NCI-H774 (cell line): ENCODE results near the gene HDAC4.

Experiments
- DNase-seq: peaks from one replicate; lab custom pipeline; 2025; lab: John Stamatoyannopoulos, UW

HDAC4 gene

GRCh38 chr2:239202343-239202742, 198.5 kb downstream of the HDAC4 start:
- no peak for DNase-seq

DNA sequence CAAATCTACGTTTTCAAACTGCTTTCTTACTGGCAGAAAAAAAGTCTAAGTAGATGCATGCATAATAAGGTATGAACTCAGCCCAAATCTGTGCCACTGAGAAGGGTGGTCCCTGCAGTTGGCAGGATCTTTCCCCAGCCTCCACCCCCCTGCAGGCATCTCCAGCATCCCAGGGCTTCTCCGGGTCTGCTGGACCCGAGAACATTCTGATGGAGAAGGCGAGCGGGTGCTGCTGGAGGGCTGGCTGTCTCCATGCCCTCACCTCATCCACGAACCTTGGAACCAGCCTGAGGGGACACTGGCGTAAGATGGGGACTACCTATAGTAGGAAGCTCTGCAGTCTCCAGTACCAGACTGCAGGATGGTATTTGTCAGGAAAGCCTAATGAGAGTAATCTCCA, 198.9 kb downstream of the HDAC4 start:
- DNase-seq: no peak

GRCh38 chr2:239201531-239201876, 199.3 kb downstream of the HDAC4 start:
- DNase-seq: no peak

- DNase-seq: no peak
Observed at GRCh38 chr2:239200646-239201530, 199.9 kb downstream of the HDAC4 start.

DNA sequence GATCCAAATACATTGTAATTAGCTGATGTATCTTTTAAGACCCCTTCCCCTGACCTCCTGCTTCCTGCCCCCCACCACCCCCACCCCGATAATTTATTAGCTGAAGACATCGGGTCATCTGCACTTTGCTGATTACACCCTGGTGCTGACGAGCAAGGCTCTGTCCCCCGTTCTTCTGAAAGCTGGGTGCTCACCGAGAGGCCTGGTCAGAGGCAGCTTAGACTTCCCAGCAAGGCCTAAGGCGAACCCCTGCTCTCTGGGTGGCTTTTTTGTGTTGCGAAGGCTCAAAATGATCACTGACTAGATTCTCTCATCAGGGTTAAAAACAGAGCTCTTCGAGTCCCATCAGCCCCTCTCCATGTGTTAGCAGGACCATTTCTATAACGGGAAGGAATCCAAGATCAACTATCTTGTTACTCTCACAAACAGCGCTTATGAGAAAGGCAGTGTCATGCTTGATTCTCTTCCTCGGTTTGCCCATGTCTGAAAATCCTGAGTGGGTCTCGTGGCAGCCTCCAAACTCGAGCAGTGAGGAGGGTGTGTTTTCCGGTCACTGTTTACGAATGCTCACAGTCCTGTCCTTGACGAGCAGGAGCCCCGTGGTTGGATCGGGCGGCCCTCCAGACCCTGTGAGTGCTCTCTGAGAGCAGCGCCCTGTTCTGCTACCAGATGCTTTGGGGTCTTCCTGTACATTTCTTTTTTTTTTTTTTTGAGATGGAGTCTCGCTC, 201.6 kb downstream of the HDAC4 start:
- no peak for DNase-seq

GRCh38 chr2:239198221-239198620, 202.6 kb downstream of the HDAC4 start:
- DNase-seq: no peak

DNA sequence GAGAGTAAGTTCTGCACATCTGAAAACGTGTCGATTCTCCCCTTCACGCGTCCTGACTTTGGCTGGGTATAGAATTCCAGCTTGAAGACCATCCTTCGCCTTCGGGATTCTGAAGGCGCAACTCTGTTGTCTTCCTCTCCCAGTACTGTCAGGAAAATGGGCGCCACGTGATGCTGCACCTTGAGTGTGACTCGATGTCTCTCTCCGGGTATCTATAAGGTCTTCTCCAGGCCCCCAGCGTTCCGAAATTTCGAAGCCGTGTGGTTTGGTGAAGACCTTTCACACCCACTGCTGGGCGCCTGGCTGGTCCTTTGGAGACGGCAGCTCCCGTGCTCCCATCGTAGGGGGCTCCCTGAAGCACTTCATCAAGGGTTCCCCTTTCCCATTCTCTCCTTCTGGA, 203.7 kb downstream of the HDAC4 start:
- DNase-seq: no peak

DNA sequence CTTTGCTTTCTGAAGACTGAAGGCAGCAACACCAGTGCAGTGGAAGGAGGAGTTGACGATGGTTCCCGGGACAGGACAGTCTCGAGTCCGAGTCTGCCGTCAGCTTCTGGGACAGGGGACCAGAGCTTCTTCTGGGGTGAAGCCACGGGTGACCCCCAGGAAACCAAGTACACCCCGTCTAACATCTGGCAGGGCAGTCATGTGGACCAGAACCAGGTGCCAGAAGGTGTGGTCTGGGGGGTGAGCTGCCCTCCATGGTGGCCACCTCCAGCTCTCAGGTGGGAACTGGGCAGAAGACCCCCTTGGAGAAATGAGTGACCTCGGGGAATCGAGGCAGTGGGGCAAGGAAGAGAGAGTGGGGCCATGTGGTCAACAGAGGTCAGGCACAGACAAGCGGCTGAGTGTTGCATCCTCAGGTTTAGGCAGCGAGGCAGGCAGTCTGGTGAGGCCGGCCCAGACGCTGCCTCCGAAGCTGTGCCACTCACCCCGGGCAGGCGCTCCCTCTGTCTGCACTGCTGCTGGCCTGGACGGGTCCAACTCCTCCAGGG, 204.3 kb downstream of the HDAC4 start:
- no peak for DNase-seq

GRCh38 chr2:239195992-239196391, 204.8 kb downstream of the HDAC4 start:
- DNase-seq: no peak

GRCh38 chr2:239195318-239195871, 205.4 kb downstream of the HDAC4 start:
- DNase-seq: no peak

DNA sequence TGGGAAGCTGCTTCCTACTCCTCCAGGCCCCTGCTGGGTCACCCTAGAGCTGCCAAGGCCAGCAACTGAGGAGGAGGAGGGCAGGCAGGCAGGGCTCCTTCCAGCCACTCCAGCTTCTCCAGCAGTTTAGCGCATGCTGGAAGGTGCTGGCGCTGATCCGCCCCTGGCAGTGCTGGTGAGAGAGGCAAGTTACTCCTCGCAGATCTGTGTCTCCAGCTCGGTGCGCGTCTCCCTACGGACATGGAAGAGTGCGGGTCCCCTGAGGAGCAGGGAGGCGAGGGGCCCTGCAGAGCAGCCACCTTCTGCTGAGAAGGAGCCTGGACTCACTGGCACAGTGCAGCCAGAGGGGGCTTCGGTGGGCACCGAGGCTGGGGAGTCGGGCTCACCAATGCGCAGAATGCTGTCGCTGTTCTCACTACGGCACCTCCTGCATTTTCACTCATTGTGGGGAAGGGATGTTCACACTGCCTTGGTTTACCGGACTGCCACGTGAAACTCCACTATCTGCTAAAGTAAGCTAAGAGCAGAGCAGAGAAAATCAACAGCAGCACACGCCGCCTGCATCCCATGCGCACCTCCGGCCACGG, 206.0 kb downstream of the HDAC4 start:
- no peak for DNase-seq

- DNase-seq: no peak
Observed at GRCh38 chr2:239193925-239194677, 206.7 kb downstream of the HDAC4 start.

DNA sequence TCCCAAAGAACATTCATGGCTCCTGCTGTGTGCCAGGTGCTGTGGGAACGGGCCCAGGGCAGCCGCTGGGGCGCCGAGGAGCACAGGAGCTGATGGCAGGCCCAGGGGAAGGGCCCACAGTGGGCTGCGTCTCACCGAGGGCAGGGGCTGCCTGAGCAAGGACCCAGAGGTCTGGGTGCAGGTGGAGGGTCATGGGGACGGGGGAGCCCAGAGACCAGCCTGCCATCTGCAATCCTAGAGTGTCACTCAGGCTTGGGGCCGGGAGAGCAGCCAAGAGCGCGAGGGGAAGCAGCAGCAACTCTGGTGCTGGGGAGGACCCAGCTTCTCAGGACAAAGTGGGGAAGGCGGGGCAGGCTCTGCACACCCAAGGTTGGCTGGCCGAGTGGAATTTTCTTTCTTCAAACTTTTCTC, 207.4 kb downstream of the HDAC4 start:
- no peak for DNase-seq

DNA sequence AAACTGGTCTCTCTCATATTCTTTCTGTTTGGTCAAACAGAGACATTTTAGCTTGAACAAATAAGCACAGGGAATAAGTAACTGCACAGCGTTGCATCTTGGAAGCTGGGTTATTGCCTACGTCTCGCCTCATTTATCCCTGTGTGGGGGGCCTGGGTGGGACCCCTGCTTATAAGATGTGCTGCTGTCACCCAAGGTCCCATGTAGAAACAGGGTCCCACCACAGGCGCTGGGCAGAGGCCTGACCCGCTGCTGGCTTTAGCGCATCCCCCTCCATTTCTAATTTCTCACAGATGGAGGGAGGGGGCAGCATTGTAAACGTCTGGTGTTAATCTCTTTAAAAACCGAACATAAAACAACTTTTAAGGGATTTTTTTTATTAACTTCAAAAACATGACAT, 207.8 kb downstream of the HDAC4 start:
- DNase-seq: no peak

DNA sequence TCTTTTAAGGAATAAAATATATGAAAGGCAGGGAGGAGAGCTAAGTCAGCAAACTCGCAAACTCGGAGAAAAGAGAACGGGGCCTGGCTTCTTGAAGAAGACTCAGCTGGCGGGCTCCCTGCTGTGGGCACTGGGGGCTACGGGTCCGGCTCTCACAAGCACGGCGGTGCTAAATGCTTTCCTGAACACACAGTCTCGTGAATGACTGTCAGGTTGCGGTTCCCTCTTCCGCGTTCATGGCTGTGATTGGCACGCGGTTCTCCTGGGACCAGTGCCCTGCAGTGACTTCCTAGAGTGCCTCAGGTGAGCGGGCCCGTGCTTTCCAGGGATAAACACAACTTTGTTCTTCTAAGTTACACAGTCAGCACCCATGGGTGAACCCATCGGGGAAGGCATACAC, 208.4 kb downstream of the HDAC4 start:
- DNase-seq: no peak

DNA sequence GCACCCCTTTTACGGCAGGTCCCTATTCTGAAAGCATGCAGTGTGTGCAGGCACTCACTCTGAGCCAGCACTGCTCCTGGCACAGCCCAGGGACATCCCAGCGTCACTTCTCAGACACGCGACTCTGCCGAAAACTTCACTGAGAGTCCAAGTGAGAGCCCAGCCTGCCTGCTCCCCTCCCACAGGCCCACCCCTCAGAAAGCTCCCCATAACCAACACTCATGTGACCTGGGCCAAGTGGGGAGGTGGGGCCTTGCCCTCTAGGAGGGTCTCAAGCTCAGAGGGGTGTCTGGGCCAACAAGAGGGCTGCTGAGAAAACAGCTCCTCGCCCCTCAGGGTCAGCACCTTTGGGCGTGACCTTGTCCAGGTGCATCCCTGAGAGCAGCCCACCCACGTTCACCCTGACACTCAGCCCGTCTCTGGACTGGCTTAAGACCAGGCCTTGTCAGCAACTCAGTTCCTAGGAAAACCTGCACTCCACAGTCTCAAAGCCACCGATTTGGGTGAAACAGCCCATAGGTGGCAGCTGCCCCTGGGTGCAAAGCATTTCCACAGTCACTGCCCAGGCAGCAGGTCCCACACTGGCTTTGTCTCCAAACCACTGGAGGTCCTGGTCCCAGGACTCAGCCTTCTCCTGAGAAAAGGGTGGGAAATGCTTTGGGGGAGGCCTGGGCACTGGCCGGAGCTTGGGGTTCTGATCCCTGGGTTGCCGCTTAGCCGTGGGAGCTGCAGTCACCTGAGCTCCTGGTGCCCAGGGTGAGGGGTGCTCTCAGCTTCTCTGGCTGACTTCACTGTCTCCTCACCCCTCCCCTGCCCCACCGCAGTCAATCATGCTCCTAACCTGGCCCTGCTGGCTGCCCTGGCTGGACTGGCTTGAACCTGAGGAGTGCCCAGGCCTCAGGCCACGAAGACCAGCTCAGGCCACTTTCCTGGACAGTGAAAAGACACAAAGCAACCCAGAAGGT, 209.6 kb downstream of the HDAC4 start:
- no peak for DNase-seq

DNA sequence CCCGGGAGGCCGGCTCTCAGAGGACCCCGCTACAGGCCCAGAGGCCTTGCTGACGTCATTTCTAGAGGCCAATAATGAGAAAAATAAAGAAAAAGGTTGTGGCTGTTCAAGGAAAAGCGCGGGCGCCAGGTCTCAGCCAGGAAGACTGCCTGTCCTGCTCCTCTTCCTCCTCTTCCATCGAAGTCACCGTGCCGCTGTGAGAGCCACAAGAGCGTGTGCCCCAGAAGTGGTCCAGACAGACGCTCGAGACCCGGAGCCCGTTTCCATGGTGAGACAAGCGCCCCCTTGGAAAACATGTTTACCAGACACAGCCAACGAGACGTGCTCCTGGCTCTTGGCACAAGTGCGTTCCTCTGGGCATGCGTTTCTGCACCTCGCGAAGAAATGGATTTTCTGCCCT, 210.5 kb downstream of the HDAC4 start:
- no peak for DNase-seq

- DNase-seq: no peak
Observed at GRCh38 chr2:239189711-239190131, 211.1 kb downstream of the HDAC4 start.

- no peak for DNase-seq
Observed at GRCh38 chr2:239188536-239188935, 212.3 kb downstream of the HDAC4 start.

DNA sequence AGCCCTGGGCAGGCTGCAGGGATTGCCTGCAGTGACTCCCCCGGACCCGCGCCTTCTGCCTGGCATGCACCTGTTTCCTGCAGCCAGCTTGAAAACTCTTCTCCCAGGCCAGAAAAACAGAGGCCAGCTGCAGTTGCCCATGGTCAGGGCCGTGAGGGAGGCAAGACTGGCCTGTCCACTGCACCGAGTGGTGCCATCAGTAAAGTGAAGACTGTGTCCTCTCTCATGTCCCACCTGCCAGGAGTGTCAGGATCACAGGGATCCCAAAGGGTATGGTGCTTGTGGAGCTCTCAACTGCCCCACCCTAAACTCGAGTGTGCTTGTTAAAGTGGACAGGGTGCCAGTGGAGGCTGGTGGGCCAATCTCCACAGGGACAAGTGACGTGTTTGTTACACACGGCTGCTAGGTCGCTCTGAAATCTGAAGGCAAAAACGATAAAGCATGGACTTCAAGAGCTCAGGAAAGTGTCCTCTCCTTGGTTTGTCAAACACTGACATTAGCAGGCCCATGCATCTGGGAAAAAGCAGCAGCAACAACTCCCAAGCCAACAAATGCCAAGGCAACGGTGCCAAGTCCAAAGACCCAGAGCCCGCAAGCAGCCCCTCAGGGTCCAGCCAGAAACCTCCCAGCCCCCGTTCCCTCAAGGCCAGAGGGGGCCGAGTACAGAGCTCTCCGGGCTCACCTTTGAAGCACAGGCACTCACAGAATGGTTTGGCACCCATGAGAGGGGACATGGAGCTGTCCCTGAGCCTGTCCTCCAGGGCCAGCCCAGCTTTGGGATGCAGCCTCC, 213.2 kb downstream of the HDAC4 start:
- no peak for DNase-seq
